WTC11 (cell line): ENCODE results near the gene CLMN.
"Not testable (repeated sequence)": the region's sequence is repeated elsewhere in the genome, so short reads cannot be mapped to it uniquely, and the experiment has no call there.

ENCODE experiments used
- CTCF ChIP-seq: fragments of 200-600 bp; IDR thresholded peaks from 2 replicates; pipeline ENCODE4 v1.8.0; 2022; ENCODE audit warnings: antibody characterized with exemption
- TF ChIP-seq, protein P1 (sequence below): sonication (generic); formaldehyde crosslinking; IDR thresholded peaks from 2 replicates; pipeline ENCODE4 v1.8.0; 2022; ENCODE audit warnings: mild to moderate bottlenecking, missing genetic modification reagents

- not testable (repeated sequence) for TF ChIP-seq CTCF
- TF ChIP-seq, protein P1, sequence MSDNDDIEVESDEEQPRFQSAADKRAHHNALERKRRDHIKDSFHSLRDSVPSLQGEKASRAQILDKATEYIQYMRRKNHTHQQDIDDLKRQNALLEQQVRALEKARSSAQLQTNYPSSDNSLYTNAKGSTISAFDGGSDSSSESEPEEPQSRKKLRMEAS (CRISPR knock-in tag): not testable (repeated sequence)
Observed at GRCh38 chr14:95175670-95176069, 144.0 kb downstream of the CLMN start.
